MM.1S (cell line): ENCODE measurements around the gene PHB1.

Source experiments
- DNase-seq: peaks from one replicate; pipeline ENCODE4 v3.0.0-alpha.2; 2015
- H2AFZ ChIP-seq: fragments of 300-600 bp; sonication (generic); 2 replicates; pipeline ENCODE4 v1.6.0; 2016; ENCODE audit warnings: antibody characterized with exemption, low read length
- H3F3A ChIP-seq: fragments of 300-600 bp; sonication (generic); 2 replicates; pipeline ENCODE4 v1.6.1; 2016; ENCODE audit warnings: mild to moderate bottlenecking, antibody characterized with exemption, low read length, moderate library complexity, mixed read lengths; ENCODE audit not compliant: insufficient read depth
- H3K27ac ChIP-seq: fragments of 300-600 bp; sonication (generic); 2 replicates; pipeline ENCODE4 v1.5.1; 2016; ENCODE audit warnings: mild to moderate bottlenecking, low read length
- H3K27me3 ChIP-seq: fragments of 300-600 bp; sonication (generic); replicated peaks from 2 replicates; pipeline ENCODE4 v1.6.0; 2016; ENCODE audit warnings: low read length; ENCODE audit not compliant: insufficient read depth
- H3K36me3 ChIP-seq: fragments of 300-600 bp; sonication (generic); replicated peaks from 2 replicates; pipeline ENCODE4 v1.6.1; 2016; ENCODE audit warnings: mild to moderate bottlenecking, low read length, mixed read lengths; ENCODE audit not compliant: insufficient read depth
- H3K4me1 ChIP-seq: fragments of 300-600 bp; sonication (generic); 2 replicates; pipeline ENCODE4 v1.6.1; 2016; ENCODE audit warnings: low read length, mixed read lengths
- H3K4me2 ChIP-seq: fragments of 300-600 bp; sonication (generic); 2 replicates; pipeline ENCODE4 v1.6.0; 2016; ENCODE audit warnings: low read depth, low read length
- H3K4me3 ChIP-seq: fragments of 300-600 bp; sonication (generic); 2 replicates; pipeline ENCODE4 v1.5.1; 2016; ENCODE audit warnings: low read length, mixed read lengths
- H3K79me2 ChIP-seq: fragments of 300-600 bp; sonication (generic); 2 replicates; pipeline ENCODE4 v1.6.1; 2016; ENCODE audit warnings: mixed run types, low read length, mixed read lengths
- H3K9ac ChIP-seq: fragments of 300-600 bp; sonication (generic); 2 replicates; pipeline ENCODE4 v1.6.1; 2016; ENCODE audit warnings: low read length, mixed read lengths
- H3K9me2 ChIP-seq: fragments of 300-600 bp; sonication (generic); replicated peaks from 2 replicates; pipeline ENCODE4 v1.6.1; 2016; ENCODE audit warnings: mild to moderate bottlenecking, low read length, mixed read lengths; ENCODE audit not compliant: insufficient read depth
- H3K9me3 ChIP-seq: fragments of 300-600 bp; sonication (generic); replicated peaks from 2 replicates; pipeline ENCODE4 v1.6.1; 2016; ENCODE audit warnings: mild to moderate bottlenecking, low read length, mixed read lengths; ENCODE audit not compliant: insufficient read depth
- H4K20me1 ChIP-seq: fragments of 300-600 bp; sonication (generic); 2 replicates; pipeline ENCODE4 v1.6.1; 2016; ENCODE audit warnings: mild to moderate bottlenecking, low read length, moderate library complexity, mixed read lengths; ENCODE audit not compliant: insufficient read depth
- CTCF ChIP-seq: fragments of 300-600 bp; sonication (generic); IDR thresholded peaks from 2 replicates; pipeline ENCODE4 v1.5.1; 2016; ENCODE audit warnings: antibody characterized with exemption, low read length, mixed read lengths
- EZH2 ChIP-seq: fragments of 300-600 bp; sonication (generic); optimal IDR thresholded peaks from 2 replicates; pipeline ENCODE3; 2017; ENCODE audit warnings: low read depth, mild to moderate bottlenecking, antibody characterized with exemption, low read length, mixed read lengths
- EZH2phosphoT487 ChIP-seq: fragments of 300-600 bp; sonication (generic); IDR thresholded peaks from 2 replicates; pipeline ENCODE4 v1.6.1; 2018; ENCODE audit warnings: antibody characterized with exemption, low read length

The PHB1 gene

GRCh38 chr17:49407981-49408501, 6.6 kb downstream of the PHB1 start:
- H3K9me3 ChIP-seq = no peaks in the 10 kb centered on the region
- DNase-seq = peak; percentile 81
- peaks cover 6% of the 10 kb centered on the region; the same call in 1 of the 2 replicates for H3K4me1 ChIP-seq
- no peak overlapping the region for H3K4me3 ChIP-seq
- peaks cover 14% of the 10 kb centered on the region for H3F3A ChIP-seq
- peaks cover 16% of the 10 kb centered on the region for H3K36me3 ChIP-seq
- no peaks in the 10 kb centered on the region for H4K20me1 ChIP-seq
- H3K9me2 ChIP-seq = no peaks in the 10 kb centered on the region
- TF ChIP-seq CTCF = peak; percentile 99
- no peak for TF ChIP-seq EZH2
- H3K9ac ChIP-seq = no peak overlapping the region
- H3K4me2 ChIP-seq = no peak overlapping the region
- no peaks in the 10 kb centered on the region for H3K27me3 ChIP-seq
- H3K27ac ChIP-seq = no peak overlapping the region
- H2AFZ ChIP-seq = no peak overlapping the region
- peaks cover 15% of the 10 kb centered on the region for H3K79me2 ChIP-seq

- Histone ChIP-seq H3K9ac (no peak overlapping the region), H3K79me2 (peaks cover 6% of the 10 kb centered on the region; the same call in 1 of the 2 replicates), H4K20me1 (no peaks in the 10 kb centered on the region), H3K4me3 (no peak overlapping the region), H3K9me3 (no peaks in the 10 kb centered on the region), H3K4me1 (peaks cover 6% of the 10 kb centered on the region; the same call in 1 of the 2 replicates), H3K9me2 (no peaks in the 10 kb centered on the region), H3K27ac (no peak overlapping the region), H3K4me2 (no peak overlapping the region), H3K36me3 (peaks cover 16% of the 10 kb centered on the region), H2AFZ (no peak overlapping the region), H3F3A (peaks cover 14% of the 10 kb centered on the region), H3K27me3 (no peaks in the 10 kb centered on the region)
- no peak for TF ChIP-seq CTCF
- TF ChIP-seq EZH2 = no peak
- TF ChIP-seq EZH2phosphoT487 = no peak
- no peak for DNase-seq
Measured at GRCh38 chr17:49407086-49407485, 7.6 kb downstream of the PHB1 start.

- Histone ChIP-seq H3K9ac (no peak overlapping the region), H3K4me2 (no peak overlapping the region), H3K9me2 (no peaks in the 10 kb centered on the region), H3K9me3 (no peaks in the 10 kb centered on the region), H2AFZ (no peak overlapping the region), H3F3A (peaks cover 14% of the 10 kb centered on the region), H3K27ac (no peak overlapping the region), H4K20me1 (no peaks in the 10 kb centered on the region), H3K4me3 (no peak overlapping the region), H3K27me3 (no peaks in the 10 kb centered on the region), H3K36me3 (peaks cover 12% of the 10 kb centered on the region), H3K79me2 (0 out of 2 replicates have a peak, but pooled peaks cover under 1% of the 10 kb centered on the region), H3K4me1 (peaks cover 6% of the 10 kb centered on the region; the same call in 1 of the 2 replicates)
- TF ChIP-seq EZH2phosphoT487 (no peak), CTCF (no peak)
- no peak for DNase-seq
Measured at GRCh38 chr17:49406421-49407061, 8.1 kb downstream of the PHB1 start.
